Neural progenitor cell (in vitro differentiated cells): Measurements from ENCODE around the gene LGALS1.

Experiments used
- CTCF ChIP-seq: fragments of 200-600 bp; sonication (generic); IDR thresholded peaks from 2 replicates; pipeline ENCODE4 v1.5.1; 2017; ENCODE audit warnings: antibody characterized with exemption, mild to moderate bottlenecking
- EZH2 ChIP-seq: fragments of 200-600 bp; sonication (generic); IDR thresholded peaks from 2 replicates; pipeline ENCODE4 v1.6.1; 2017; ENCODE audit warnings: antibody characterized with exemption, mild to moderate bottlenecking, moderate library complexity
- EZH2phosphoT487 ChIP-seq: fragments of 200-600 bp; sonication (generic); IDR thresholded peaks from 2 replicates; pipeline ENCODE4 v1.6.1; 2017; ENCODE audit warnings: antibody characterized with exemption

GRCh38 chr22:37678372-37678771, 2.9 kb downstream of the LGALS1 start:
- no peak for TF ChIP-seq CTCF
- TF ChIP-seq EZH2, result no peak
- TF ChIP-seq EZH2phosphoT487, result no peak
